Trophoblast cell (in vitro differentiated cells and primary cell): ENCODE results near the gene LRRC3.

ENCODE experiments used
- DNase-seq, 2 donors: peaks; one replicate each; pipeline ENCODE4 v3.0.0-alpha.2; 2016
- H2AFZ ChIP-seq: 2 replicates; pipeline ENCODE4 v1.6.1; 2013; ENCODE audit warnings: low read length, moderate library complexity, mild to moderate bottlenecking; ENCODE audit not compliant: insufficient read depth, poor library complexity
- H2AK5ac ChIP-seq: 2 replicates; pipeline ENCODE4 v1.6.1; 2013; ENCODE audit warnings: mild to moderate bottlenecking, low read length
- H2BK120ac ChIP-seq: 2 replicates; pipeline ENCODE4 v1.6.1; 2013; ENCODE audit warnings: low read length, mild to moderate bottlenecking, moderate library complexity; ENCODE audit not compliant: insufficient read depth, poor library complexity
- H2BK12ac ChIP-seq: 2 replicates; pipeline ENCODE4 v1.6.1; 2013; ENCODE audit warnings: mild to moderate bottlenecking, low read length, moderate library complexity
- H2BK5ac ChIP-seq: 2 replicates; pipeline ENCODE4 v1.6.1; 2013; ENCODE audit warnings: low read length, low read depth, moderate library complexity, mild to moderate bottlenecking; ENCODE audit not compliant: poor library complexity
- H3K14ac ChIP-seq: 2 replicates; pipeline ENCODE4 v1.6.1; 2013; ENCODE audit warnings: mild to moderate bottlenecking, low read length
- H3K18ac ChIP-seq: 2 replicates; pipeline ENCODE4 v1.6.1; 2013; ENCODE audit warnings: mild to moderate bottlenecking, low read length
- H3K23ac ChIP-seq: 2 replicates; pipeline ENCODE4 v1.6.1; 2013; ENCODE audit warnings: low read length
- H3K27ac ChIP-seq: 2 replicates; pipeline ENCODE4 v1.5.1; 2013; ENCODE audit warnings: low read depth, mild to moderate bottlenecking, inconsistent platforms, low read length, moderate library complexity
- H3K27me3 ChIP-seq: 2 replicates; pipeline ENCODE4 v1.6.1; 2013; ENCODE audit warnings: inconsistent platforms, mild to moderate bottlenecking, low read length, moderate library complexity; ENCODE audit not compliant: insufficient read depth
- H3K36me3 ChIP-seq, 2 experiments: 1 replicate in 1 of 2; 2 replicates in 1 of 2; pipeline ENCODE4 v1.6.1; 2013; ENCODE audit warnings: low read length in 2 of 2, mild to moderate bottlenecking in 2 of 2, moderate library complexity in 1 of 2; ENCODE audit not compliant: insufficient read depth in 2 of 2, control insufficient read depth in 1 of 2
- H3K4ac ChIP-seq: 2 replicates; pipeline ENCODE4 v1.6.1; 2013; ENCODE audit warnings: low read depth, mild to moderate bottlenecking, low read length, moderate library complexity
- H3K4me1 ChIP-seq, 2 experiments: 1 replicate in 1 of 2; 2 replicates in 1 of 2; pipeline ENCODE4 v1.6.1; 2013; ENCODE audit warnings: low read length in 2 of 2, mild to moderate bottlenecking in 2 of 2, moderate library complexity in 1 of 2; ENCODE audit not compliant: insufficient read depth in 2 of 2, control insufficient read depth in 1 of 2
- H3K4me2 ChIP-seq: 2 replicates; pipeline ENCODE4 v1.6.1; 2013; ENCODE audit warnings: inconsistent platforms, mild to moderate bottlenecking, low read length, moderate library complexity
- H3K4me3 ChIP-seq: 2 replicates; pipeline ENCODE4 v1.5.1; 2013; ENCODE audit warnings: mild to moderate bottlenecking, low read depth, low read length, inconsistent platforms
- H3K79me1 ChIP-seq: one replicate; pipeline ENCODE4 v1.6.1; 2013; ENCODE audit warnings: low read length
- H3K79me2 ChIP-seq: 2 replicates; pipeline ENCODE4 v1.6.1; 2013; ENCODE audit warnings: low read length, mild to moderate bottlenecking; ENCODE audit not compliant: control insufficient read depth, insufficient read depth, poor library complexity
- H3K9ac ChIP-seq: 2 replicates; pipeline ENCODE4 v1.6.1; 2013; ENCODE audit warnings: mild to moderate bottlenecking, low read length
- H3K9me3 ChIP-seq: 2 replicates; pipeline ENCODE4 v1.6.1; 2013; ENCODE audit warnings: low read depth, mild to moderate bottlenecking, control low read depth, inconsistent platforms, low read length; ENCODE audit not compliant: insufficient read depth
- H4K12ac ChIP-seq: 2 replicates; pipeline ENCODE4 v1.6.1; 2013; ENCODE audit warnings: low read depth, mild to moderate bottlenecking, low read length, moderate library complexity
- H4K8ac ChIP-seq: 2 replicates; pipeline ENCODE4 v1.6.1; 2013; ENCODE audit warnings: low read depth, mild to moderate bottlenecking, low read length, moderate library complexity
- H4K91ac ChIP-seq: one replicate; pipeline ENCODE4 v1.6.1; 2013; ENCODE audit warnings: low read depth, mild to moderate bottlenecking, low read length, moderate library complexity
- WGBS: extraction: QIAGEN DNeasy Blood & Tissue Kit; methylation state at CpG from one replicate; pipeline ENCODE4 v1.1.7; 2013; ENCODE audit warnings: missing lambda C conversion rate; ENCODE audit not compliant: insufficient read length, insufficient coverage; ENCODE audit errors: extremely low coverage; 5-methylcytosine and 5-hydroxymethylcytosine counted together

The LRRC3 gene

GRCh38 chr21:44458971-44459711 lies 3.8 kb downstream of the LRRC3 start:
- Histone ChIP-seq H3K79me1 (no peaks in the 10 kb centered on the region), H3K14ac (no peak overlapping the region), H3K4me2 (no peak overlapping the region), H3K4me1 (peaks cover 3 to 6% of the 10 kb centered on the region in 2 experiments), H3K4me3 (no peak overlapping the region), H2AK5ac (no peak overlapping the region), H3K79me2 (no peaks in the 10 kb centered on the region), H2BK5ac (no peak overlapping the region), H4K91ac (no peak overlapping the region), H2BK120ac (no peak overlapping the region), H3K9ac (no peak overlapping the region), H4K12ac (no peak overlapping the region), H3K4ac (no peak overlapping the region), H3K27ac (no peak overlapping the region), H2AFZ (no peak overlapping the region), H2BK12ac (no peak overlapping the region), H3K36me3 (no peaks in the 10 kb centered on the region), H3K27me3 (no peaks in the 10 kb centered on the region), H3K23ac (no peak overlapping the region), H4K8ac (no peak overlapping the region), H3K18ac (no peak overlapping the region), H3K9me3 (no peaks in the 10 kb centered on the region)
- no peak for DNase-seq
- no CpG with 5 or more reads among the region's 19 CpGs for WGBS

- no peak overlapping the region for H2BK12ac ChIP-seq
- H3K4ac ChIP-seq: no peak overlapping the region
- H4K12ac ChIP-seq: no peak overlapping the region
- no peak overlapping the region for H3K27ac ChIP-seq
- H3K4me2 ChIP-seq: no peak overlapping the region
- H3K27me3 ChIP-seq: no peaks in the 10 kb centered on the region
- H3K18ac ChIP-seq: no peak overlapping the region
- no peaks in the 10 kb centered on the region for H3K79me2 ChIP-seq
- no peak overlapping the region for H2BK5ac ChIP-seq
- H3K36me3 ChIP-seq: no peaks in the 10 kb centered on the region
- peaks cover 3 to 6% of the 10 kb centered on the region in 2 experiments for H3K4me1 ChIP-seq
- no peak overlapping the region for H2BK120ac ChIP-seq
- DNase-seq: no peak
- no peak overlapping the region for H3K14ac ChIP-seq
- H3K9ac ChIP-seq: no peak overlapping the region
- H2AFZ ChIP-seq: no peak overlapping the region
- H4K91ac ChIP-seq: no peak overlapping the region
- no peak overlapping the region for H3K23ac ChIP-seq
- H4K8ac ChIP-seq: no peak overlapping the region
- H3K9me3 ChIP-seq: no peaks in the 10 kb centered on the region
- no peaks in the 10 kb centered on the region for H3K79me1 ChIP-seq
- no peak overlapping the region for H2AK5ac ChIP-seq
- no CpG with 5 or more reads among the region's 14 CpGs for WGBS
- no peak overlapping the region for H3K4me3 ChIP-seq
These were observed 4.6 kb downstream of the LRRC3 start for GRCh38 chr21:44459712-44460440.

GRCh38 chr21:44460441-44460755 lies 5.1 kb downstream of the LRRC3 start:
- no peak overlapping the region for H2BK5ac ChIP-seq
- H3K18ac ChIP-seq: no peak overlapping the region
- no peak overlapping the region for H3K9ac ChIP-seq
- H3K79me1 ChIP-seq: no peaks in the 10 kb centered on the region
- no peak overlapping the region for H3K14ac ChIP-seq
- no peak overlapping the region for H4K91ac ChIP-seq
- H2AK5ac ChIP-seq: no peak overlapping the region
- no peak overlapping the region for H3K4me2 ChIP-seq
- no peak overlapping the region for H2BK120ac ChIP-seq
- H2BK12ac ChIP-seq: no peak overlapping the region
- H4K8ac ChIP-seq: no peak overlapping the region
- no peak overlapping the region for H3K4ac ChIP-seq
- no CpG with 5 or more reads among the region's 8 CpGs for WGBS
- H3K23ac ChIP-seq: no peak overlapping the region
- no peaks in the 10 kb centered on the region for H3K9me3 ChIP-seq
- H3K36me3 ChIP-seq: no peaks in the 10 kb centered on the region
- no peak overlapping the region for H2AFZ ChIP-seq
- H3K4me3 ChIP-seq: no peak overlapping the region
- no peaks in the 10 kb centered on the region for H3K79me2 ChIP-seq
- DNase-seq: no peak
- no peak overlapping the region for H3K27ac ChIP-seq
- H3K27me3 ChIP-seq: no peaks in the 10 kb centered on the region
- H4K12ac ChIP-seq: no peak overlapping the region
- peaks cover 3 to 6% of the 10 kb centered on the region in 2 experiments for H3K4me1 ChIP-seq

- no peak overlapping the region for H3K14ac ChIP-seq
- no peak overlapping the region for H3K4me2 ChIP-seq
- no peak overlapping the region for H3K23ac ChIP-seq
- no peak overlapping the region for H2BK5ac ChIP-seq
- no peak overlapping the region for H3K4me3 ChIP-seq
- no peak overlapping the region for H4K91ac ChIP-seq
- H4K12ac ChIP-seq: no peak overlapping the region
- no peaks in the 10 kb centered on the region for H3K79me2 ChIP-seq
- no peak overlapping the region for H2BK120ac ChIP-seq
- no peak overlapping the region for H3K4ac ChIP-seq
- no CpG with 5 or more reads among the region's 8 CpGs for WGBS
- H3K27me3 ChIP-seq: no peaks in the 10 kb centered on the region
- no peaks in the 10 kb centered on the region for H3K79me1 ChIP-seq
- no peaks in the 10 kb centered on the region for H3K36me3 ChIP-seq
- peaks cover 2 to 3% of the 10 kb centered on the region in 2 experiments for H3K4me1 ChIP-seq
- H2AFZ ChIP-seq: no peak overlapping the region
- H2AK5ac ChIP-seq: no peak overlapping the region
- H4K8ac ChIP-seq: no peak overlapping the region
- no peak overlapping the region for H3K9ac ChIP-seq
- peaks cover 2% of the 10 kb centered on the region for H3K9me3 ChIP-seq
- H3K18ac ChIP-seq: no peak overlapping the region
- no peak for DNase-seq
- no peak overlapping the region for H2BK12ac ChIP-seq
- no peak overlapping the region for H3K27ac ChIP-seq
These were observed 5.7 kb downstream of the LRRC3 start for GRCh38 chr21:44461005-44461404.
